Kidney (tissue), 14 donors: ENCODE measurements around the gene SSNA1. TPM values are rescaled to one million over a fixed set of nuclear protein-coding genes. Genes with fewer than 3 reads are reported as not detected.
A peak's percentile ranks its signal among the peaks of the same experiment; 100 is the strongest.

ENCODE experiments used
- DNase-seq, 5 donors: peaks; one replicate each; pipeline ENCODE4 v3.0.0-alpha.2; 2013 to 2020
- FAIRE-seq: peaks from 2 replicates; lab custom pipeline; 2012; peaks lifted over from hg19 to GRCh38; lab: Jason Lieb, UNC
- H3K27ac ChIP-seq, 2 donors: one replicate each; pipeline ENCODE4 v1.7.0; 2013; ENCODE audit warnings: low read depth in 2 of 2, low read length in 2 of 2, inconsistent platforms in 1 of 2
- H3K27me3 ChIP-seq: one replicate; pipeline ENCODE4 v1.7.1; 2013; ENCODE audit warnings: low read length, inconsistent platforms; ENCODE audit not compliant: control insufficient read depth, insufficient read depth
- H3K36me3 ChIP-seq, 3 donors: one replicate each; pipeline versions ENCODE4 v1.7.0 to v1.7.1; 2013; ENCODE audit warnings: low read length in 3 of 3, control low read depth in 1 of 3, inconsistent platforms in 1 of 3; ENCODE audit not compliant: insufficient read depth in 3 of 3, control insufficient read depth in 2 of 3
- H3K4me1 ChIP-seq, 3 donors: one replicate each; pipeline versions ENCODE4 v1.7.0 to v1.7.1; 2013; ENCODE audit warnings: low read length in 3 of 3, inconsistent platforms in 1 of 3, low read depth in 1 of 3; ENCODE audit not compliant: control insufficient read depth in 2 of 3, insufficient read depth in 2 of 3
- H3K4me3 ChIP-seq, 3 donors: one replicate each; pipeline versions ENCODE4 v1.7.0 to v1.8.1; 2013; ENCODE audit warnings: low read length in 3 of 3, control low read depth in 1 of 3, inconsistent platforms in 1 of 3
- H3K9ac ChIP-seq, 3 donors: one replicate each; pipeline versions ENCODE4 v1.7.0 to v1.7.1; 2013; ENCODE audit warnings: low read length in 3 of 3, control low read depth in 1 of 3, inconsistent platforms in 1 of 3
- H3K9me3 ChIP-seq, 3 donors: one replicate each; pipeline versions ENCODE4 v1.7.0 to v1.7.1; 2013; ENCODE audit warnings: low read length in 3 of 3, control low read depth in 1 of 3, inconsistent platforms in 1 of 3; ENCODE audit not compliant: control insufficient read depth in 2 of 3, insufficient read depth in 1 of 3
- intact Hi-C: fragments of 100-400 bp; cut with DNase I; formaldehyde crosslinking; loops from one replicate; pipeline ENCODE4 v1.11.1; 2022
- polyA plus RNA-seq: library from polyadenylated mRNA; stranded (reverse); fragments of 350-450 nt; fragmentation: Illumina TruSeq; extraction: RNeasy Lipid Tissue Mini Kit (QIAGEN cat#74804); gene quantifications from one replicate; pipeline ENCODE4 v1.2.3, GENCODE V29; 2014; ENCODE audit warnings: low read depth, low replicate concordance; ENCODE audit not compliant: insufficient read depth
- total RNA-seq: library from RNA; stranded (reverse); fragmentation: NEBNext Ultra II Directional; extraction: Animal tissue kit (Norgen Biotek cat#: 25700); gene quantifications from one replicate; pipeline ENCODE4 v1.2.1, GENCODE V29; 2021
- TF ChIP-seq, protein P1 (sequence below): IDR thresholded peaks from 3 replicates; pipeline ENCODE4 v1.5.1; 2012; ENCODE audit warnings: mild to moderate bottlenecking, moderate library complexity, borderline replicate concordance; ENCODE audit not compliant: insufficient read depth; ENCODE audit errors: extremely low read depth
- donor health status: control.
- donor health status: control.
- donor health status: control.
- donor health status: control.
- donor health status: control.
- donor health status: DM: yes; HTN: yes; CAD: no.
- donor health status: Normal renal cell carcinoma (clear cell type).

The SSNA1 gene
- total and polyA plus RNA-seq, 2 donors from 2014 or later: 52.5 to 131 TPM

DNA sequence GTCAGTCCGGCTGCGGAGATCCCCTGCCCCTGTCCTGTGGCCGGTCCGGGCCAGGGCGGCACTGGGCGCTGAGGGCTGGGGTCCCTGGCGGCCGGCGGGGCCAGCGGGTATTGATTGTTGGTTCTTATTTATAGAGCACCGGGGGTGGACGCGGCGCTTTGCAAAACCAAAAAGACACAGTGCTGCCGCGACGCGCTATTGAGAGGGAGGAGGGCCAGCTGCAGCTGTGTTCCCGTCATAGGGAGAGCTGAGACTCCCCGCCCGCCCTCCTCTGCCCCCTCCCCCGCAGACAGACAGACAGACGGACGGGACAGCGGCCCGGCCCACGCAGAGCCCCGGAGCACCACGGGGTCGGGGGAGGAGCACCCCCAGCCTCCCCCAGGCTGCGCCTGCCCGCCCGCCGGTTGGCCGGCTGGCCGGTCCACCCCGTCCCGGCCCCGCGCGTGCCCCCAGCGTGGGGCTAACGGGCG lies 21.2 kb upstream of the SSNA1 start:
- intact Hi-C loops: no loop called here
- FAIRE-seq: no peak
- no peak overlapping the region for H3K9ac ChIP-seq
- peaks cover 27% of the 10 kb centered on the region for H3K27me3 ChIP-seq
- TF ChIP-seq, protein P1, sequence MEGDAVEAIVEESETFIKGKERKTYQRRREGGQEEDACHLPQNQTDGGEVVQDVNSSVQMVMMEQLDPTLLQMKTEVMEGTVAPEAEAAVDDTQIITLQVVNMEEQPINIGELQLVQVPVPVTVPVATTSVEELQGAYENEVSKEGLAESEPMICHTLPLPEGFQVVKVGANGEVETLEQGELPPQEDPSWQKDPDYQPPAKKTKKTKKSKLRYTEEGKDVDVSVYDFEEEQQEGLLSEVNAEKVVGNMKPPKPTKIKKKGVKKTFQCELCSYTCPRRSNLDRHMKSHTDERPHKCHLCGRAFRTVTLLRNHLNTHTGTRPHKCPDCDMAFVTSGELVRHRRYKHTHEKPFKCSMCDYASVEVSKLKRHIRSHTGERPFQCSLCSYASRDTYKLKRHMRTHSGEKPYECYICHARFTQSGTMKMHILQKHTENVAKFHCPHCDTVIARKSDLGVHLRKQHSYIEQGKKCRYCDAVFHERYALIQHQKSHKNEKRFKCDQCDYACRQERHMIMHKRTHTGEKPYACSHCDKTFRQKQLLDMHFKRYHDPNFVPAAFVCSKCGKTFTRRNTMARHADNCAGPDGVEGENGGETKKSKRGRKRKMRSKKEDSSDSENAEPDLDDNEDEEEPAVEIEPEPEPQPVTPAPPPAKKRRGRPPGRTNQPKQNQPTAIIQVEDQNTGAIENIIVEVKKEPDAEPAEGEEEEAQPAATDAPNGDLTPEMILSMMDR: no peak
- H3K9me3 ChIP-seq: no peaks in the 10 kb centered on the region
- DNase-seq: no peak
- H3K4me1 ChIP-seq: peaks cover 0 to 14% (median 0%) of the 10 kb centered on the region in 3 donors
- H3K36me3 ChIP-seq: no peaks in the 10 kb centered on the region
- no peak overlapping the region for H3K27ac ChIP-seq
- H3K4me3 ChIP-seq: no peak overlapping the region

DNA sequence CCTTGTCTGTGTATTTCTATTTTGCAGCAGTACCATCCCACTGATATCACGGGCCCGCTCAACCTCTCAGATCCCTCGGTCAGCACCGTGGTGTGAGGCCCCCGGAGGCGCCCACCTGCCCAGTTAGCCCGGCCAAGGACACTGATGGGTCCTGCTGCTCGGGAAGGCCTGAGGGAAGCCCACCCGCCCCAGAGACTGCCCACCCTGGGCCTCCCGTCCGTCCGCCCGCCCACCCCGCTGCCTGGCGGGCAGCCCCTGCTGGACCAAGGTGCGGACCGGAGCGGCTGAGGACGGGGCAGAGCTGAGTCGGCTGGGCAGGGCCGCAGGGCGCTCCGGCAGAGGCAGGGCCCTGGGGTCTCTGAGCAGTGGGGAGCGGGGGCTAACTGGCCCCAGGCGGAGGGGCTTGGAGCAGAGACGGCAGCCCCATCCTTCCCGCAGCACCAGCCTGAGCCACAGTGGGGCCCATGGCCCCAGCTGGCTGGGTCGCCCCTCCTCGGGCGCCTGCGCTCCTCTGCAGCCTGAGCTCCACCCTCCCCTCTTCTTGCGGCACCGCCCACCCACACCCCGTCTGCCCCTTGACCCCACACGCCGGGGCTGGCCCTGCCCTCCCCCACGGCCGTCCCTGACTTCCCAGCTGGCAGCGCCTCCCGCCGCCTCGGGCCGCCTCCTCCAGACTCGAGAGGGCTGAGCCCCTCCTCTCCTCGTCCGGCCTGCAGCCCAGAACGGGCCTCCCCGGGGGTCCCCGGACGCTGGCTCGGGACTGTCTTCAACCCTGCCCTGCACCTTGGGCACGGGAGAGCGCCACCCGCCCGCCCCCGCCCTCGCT lies 20.5 kb upstream of the SSNA1 start:
- DNase-seq (peak in 4 of 5 donors; percentile 42 to 83 (median 62)), FAIRE-seq (no peak)
- Histone ChIP-seq H3K9ac (no peak overlapping the region), H3K4me3 (no peak overlapping the region), H3K36me3 (no peaks in the 10 kb centered on the region), H3K4me1 (peaks cover 0 to 12% (median 0%) of the 10 kb centered on the region in 3 donors), H3K27ac (no peak overlapping the region), H3K27me3 (peaks cover 27% of the 10 kb centered on the region), H3K9me3 (no peaks in the 10 kb centered on the region)
- intact Hi-C loops: no loop called here
- TF ChIP-seq, protein P1: no peak

DNA sequence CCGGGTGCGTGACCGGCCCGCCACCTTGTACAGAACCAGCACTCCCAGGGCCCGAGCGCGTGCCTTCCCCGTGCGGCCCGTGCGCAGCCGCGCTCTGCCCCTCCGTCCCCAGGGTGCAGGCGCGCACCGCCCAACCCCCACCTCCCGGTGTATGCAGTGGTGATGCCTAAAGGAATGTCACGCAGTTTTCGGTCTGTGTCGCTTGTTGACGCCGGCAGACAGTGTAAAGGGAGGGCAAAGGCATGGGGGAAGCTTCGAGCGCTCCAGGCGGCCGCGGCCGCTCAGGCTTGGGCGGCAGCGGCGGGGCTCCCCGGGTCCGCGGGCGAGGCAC lies 19.9 kb upstream of the SSNA1 start:
- Histone ChIP-seq H3K4me3 (no peak overlapping the region), H3K9ac (no peak overlapping the region), H3K36me3 (no peaks in the 10 kb centered on the region), H3K9me3 (no peaks in the 10 kb centered on the region), H3K27me3 (peaks cover 24% of the 10 kb centered on the region), H3K27ac (no peak overlapping the region), H3K4me1 (peaks cover 0 to 12% (median 0%) of the 10 kb centered on the region in 3 donors)
- no peak for DNase-seq
- no peak for FAIRE-seq
- intact Hi-C loops: no loop called here
- TF ChIP-seq, protein P1: no peak
